Stimulated activated CD8-positive, alpha-beta memory T cell treated with anti-CD3 and anti-CD28 coated beads, Interleukin-2, amount 100 ng/mL, for 1 hour (primary cell): Measurements from ENCODE around the gene ZNF791.
"Not testable (repeated sequence)": the region's sequence is repeated elsewhere in the genome, so short reads cannot be mapped to it uniquely, and the experiment has no call there.

Source experiments
- DNase-seq, 2 donors: peaks; one replicate each; pipeline ENCODE4 v3.0.0-alpha.2; 2020; ENCODE audit warnings: low read depth in 2 of 2

Gene ZNF791

DNA sequence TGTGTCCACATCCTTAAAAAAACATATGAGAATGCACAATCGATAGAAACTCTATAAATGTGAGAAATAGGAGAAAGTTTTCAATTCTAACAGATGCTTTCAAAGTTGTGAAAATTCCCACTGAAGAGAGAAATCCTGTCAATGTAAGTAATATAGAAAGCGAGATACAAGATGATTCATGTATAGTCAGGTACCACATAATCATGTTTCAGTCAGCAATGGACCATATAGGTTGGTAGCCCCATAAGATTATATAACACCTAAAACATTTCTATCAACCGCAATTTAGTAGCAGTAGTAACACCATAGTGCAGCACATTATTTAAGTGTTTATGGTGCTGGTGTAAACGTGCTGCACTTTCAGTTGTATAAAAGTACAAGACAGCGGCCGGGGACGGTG is 18.5 kb downstream of the ZNF791 start:
- DNase-seq: no peak

DNA sequence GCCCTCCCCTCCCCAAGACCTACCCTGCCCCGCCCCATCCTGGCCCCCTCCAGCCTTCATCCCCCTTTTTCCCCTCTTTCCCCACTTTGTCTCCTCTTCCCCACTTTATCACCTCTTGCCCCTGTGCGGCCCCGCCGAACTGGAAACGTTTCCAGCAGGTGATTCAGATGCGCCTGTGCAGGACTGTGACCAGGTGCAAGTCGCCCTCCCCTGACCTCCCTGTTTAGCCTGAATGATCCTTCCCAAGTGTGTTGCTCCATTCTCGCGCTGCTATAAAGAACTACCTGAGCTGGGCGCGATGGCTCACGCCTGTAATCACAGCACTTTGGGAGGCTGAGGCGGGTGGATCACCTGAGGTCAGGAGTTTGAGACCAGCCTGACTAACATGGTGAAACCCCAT is 25.9 kb downstream of the ZNF791 start:
- DNase-seq: no peak

DNA sequence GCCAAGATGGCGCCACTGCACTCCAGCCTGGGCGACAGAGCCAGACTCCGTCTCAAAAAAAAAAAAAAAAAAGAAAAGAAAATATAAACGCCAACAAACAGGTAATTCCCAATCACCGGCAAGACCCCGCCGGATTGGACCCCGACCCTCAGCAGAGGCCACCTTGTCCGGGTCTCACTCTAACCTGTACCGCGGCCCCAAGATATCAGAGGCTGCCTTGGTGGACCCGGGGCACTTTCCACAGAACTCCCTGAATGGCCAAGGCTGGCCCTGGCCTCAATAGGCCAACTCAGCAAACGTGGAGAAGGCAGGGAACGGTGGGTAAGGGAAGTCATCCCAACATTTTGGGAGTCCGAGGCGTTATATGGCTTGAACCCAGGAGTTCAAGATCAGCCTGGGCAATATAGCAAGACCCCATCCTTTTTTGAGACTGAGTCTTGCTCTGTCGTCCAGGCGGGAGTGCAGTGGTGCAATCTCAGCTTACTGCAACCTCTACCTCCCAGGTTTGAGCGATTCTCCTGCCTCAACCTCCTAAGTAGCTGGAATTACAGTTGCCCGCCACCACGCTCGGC is 28.0 kb downstream of the ZNF791 start:
- DNase-seq: no peak

DNA sequence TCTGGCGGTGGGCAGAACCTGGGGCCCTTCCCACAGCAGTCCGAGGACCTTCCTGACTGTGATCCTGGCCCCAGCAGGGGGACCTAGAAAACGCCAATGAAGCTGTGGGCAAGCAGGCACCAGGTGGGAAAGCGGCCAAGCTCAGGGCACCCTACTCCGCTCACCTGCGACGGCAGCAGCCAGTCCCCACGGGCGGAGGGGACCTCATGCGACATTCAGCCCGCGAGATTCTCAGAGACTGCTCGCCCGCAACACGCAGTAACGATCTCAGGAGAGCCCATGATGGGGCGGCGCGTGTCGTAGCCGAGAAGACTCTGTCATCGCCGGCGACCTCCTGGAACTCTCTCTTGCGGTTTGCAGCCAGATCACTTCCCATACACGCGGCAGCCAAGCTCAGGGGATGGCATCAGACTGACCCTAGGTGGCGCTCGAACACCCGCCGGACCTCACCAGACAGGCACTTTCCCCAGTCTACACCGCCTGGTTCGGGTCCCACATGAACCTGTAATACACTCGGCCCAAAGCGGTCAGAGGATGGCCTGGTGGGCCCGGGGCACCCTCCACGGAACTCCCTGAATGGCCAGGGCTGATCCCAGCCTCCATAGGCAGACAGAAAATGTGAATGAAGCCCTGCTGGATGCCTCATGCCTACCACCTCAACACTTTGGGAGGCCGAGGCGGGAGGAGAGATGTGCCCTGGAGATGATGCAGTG is 29.3 kb downstream of the ZNF791 start:
- DNase-seq: peak; percentile 69 to 73

DNA sequence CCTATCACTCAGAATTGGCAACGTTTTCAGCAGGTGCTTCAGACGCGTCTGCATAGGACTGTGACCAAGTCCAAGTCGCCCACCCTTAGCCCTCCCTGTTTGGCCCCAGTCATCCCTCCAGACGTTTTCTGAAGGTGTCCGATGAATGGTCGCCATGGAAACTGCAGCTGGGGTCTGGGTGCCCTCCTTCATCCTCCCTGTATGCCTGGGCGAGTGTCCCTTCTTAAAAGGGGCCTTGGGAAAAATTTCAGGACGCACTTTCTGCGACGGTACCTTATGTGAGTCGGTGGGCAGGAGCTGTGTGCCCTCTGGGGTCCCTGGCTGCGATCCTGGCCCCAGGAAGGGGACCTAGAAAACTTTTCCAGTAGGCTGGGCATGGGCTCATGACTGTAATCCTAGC is 30.7 kb downstream of the ZNF791 start:
- no peak for DNase-seq

DNA sequence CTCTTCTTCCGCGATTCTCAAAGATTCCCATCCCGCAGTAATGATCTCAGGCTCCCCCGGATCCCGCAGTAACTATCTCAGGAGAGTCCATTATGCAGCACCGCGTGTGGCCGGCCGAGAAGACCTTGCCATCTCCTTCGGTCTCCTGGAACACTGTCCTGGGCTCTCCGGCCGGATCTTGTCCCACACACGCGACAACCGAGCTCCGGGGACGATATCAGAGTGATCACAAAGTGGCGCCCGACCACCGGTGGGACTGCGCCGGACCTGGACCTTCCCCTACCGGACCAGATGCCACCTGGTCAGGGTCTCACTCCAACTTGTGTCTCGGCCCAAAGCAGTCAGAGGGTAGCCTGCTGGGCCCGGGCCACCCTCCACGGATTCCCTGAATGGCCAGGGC is 31.8 kb downstream of the ZNF791 start:
- DNase-seq: no peak

DNA sequence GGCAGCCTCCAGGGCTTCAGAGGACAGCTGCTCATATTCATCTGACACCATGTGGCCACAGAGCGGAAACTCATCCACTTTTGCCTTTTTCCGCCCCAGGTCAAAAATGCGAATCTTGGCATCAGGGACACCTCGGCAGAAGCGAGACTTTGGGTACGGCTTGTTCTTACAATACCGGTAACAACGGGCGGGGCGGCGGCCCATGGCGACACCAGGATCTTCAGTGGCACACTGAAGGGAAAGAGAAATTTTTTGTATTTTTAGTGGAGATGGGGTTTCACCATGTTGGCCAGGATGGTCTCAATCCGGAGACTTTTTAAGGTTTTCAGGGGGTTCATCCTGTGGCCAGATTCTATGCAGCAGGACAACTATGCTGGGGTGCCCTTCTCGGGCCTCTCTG is 33.0 kb downstream of the ZNF791 start:
- DNase-seq: not testable (repeated sequence)

DNA sequence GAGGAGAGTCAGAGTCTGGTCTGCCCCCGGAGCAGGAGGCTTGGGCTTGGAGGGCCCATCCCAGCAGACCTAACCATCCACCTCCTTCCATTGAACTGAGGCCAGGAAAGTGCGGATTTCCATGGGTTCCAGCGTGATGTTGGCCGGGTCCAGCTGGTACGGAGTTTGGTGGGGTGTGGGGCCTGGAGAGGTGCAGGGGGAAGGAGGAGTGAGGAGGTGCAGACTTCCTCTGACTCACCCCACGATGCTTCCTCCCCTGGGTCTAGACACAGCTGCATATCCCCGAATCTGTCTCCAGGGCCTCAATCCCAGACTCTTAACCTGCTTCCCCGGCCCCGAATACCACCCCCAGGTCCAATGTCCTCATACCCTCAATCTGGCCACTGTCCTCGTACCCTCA is 35.8 kb downstream of the ZNF791 start:
- no peak for DNase-seq

DNA sequence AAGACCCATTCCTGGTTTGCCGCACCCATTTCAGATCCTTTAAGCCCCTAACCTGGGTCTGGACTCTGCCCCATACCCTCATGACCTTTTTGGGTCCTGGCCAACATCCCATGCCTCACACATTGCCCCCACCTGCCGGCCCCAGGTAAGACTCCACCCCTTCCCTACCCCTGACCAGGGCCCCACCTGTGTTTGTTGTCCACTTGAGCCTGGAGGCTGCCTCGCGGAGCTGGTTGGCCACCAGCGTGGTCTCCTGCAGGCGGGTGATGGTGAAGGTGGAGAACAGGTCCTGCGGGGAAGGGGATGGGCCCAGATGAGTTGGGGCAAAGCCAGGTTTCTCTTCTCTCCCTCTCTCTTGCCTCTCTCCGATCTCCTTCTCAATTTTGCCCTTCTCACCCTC is 36.3 kb downstream of the ZNF791 start:
- no peak for DNase-seq

DNA sequence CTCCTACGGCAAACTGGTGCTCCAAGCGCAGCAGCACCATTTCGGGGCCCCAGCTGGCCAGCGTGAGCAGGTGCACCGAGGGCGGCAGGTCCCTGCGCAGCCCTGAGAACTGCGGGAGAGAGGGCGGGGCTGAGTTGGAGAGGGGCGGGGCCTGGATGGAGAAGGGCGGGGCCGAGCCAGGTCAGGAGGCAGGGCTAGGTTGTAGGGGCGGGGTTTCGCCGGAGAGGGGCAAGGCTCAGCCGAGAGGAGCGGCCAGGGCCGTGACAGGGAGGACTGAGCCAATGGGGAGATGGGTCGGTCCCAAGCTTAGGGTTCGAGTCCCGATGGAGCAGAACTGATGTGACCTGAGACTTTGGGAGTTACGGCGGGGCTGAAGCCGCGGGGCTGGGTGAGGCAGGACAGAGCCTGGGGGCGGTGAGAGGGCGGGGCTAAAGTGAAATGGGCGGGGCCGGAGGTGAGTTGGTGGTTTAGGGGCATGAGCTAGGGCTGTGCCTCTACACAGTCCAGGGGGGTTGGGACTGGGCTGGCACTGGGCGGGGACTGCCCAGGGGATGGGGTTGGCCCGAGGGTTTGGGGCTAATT is 36.9 kb downstream of the ZNF791 start:
- no peak for DNase-seq

DNA sequence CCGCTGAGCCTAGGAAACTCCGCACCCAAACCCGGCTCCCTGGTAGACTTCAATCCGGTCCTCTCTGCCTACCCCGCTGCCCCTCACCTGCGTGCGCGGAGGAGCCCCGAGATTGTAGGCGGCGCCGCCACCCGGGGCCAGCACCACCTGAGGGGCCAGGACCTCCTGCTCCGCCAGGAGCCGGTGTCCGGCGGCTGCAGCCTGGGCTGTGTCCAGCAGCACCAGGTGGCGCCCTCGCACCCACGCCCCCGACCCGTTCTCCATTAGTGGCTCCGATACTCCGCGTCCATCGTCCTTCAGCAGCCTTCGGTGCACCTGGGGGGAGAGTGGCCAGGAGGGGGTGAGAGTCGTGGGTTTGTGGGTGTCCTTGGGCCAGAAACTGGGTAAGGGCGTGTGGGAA is 37.4 kb downstream of the ZNF791 start:
- no peak for DNase-seq

DNA sequence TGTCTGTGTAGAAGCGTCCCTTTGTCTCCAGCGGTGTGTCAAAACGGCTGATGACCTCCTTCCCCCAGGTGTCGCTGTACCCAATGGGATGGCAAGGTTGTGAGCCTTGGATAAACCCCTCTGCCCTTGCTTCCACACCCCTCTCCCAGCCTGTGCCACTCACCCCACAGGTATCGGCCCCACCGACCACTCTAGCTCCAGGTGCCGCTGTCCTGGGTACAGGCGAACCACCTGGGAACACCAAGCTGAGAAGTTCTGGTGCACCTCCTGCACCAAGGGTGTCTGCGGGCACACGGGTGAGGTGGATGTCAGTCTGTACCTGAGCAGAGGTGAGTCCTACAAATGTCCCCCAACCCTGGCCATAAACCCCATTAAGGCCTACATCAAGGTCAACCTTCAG is 39.2 kb downstream of the ZNF791 start:
- DNase-seq: no peak

DNA sequence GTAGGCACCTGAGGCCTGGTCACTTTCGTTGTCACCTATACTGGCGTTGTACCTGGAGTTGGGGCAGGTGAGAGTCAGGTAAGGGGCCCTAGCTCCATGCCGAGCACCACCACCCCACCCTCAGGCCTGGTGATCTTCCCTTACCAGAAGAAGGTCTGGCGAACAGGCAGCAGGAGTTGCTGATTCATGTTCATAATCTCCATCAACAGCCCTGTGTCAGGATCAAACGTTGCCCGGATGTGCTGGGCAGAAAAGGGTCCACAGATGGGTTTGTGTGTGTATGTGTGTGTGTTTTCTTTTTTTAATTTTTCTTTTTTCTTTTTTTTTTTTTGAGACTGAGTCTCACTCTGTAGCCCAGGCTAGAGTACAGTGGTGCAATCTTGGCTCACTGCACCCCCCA is 41.5 kb downstream of the ZNF791 start:
- DNase-seq: no peak

DNA sequence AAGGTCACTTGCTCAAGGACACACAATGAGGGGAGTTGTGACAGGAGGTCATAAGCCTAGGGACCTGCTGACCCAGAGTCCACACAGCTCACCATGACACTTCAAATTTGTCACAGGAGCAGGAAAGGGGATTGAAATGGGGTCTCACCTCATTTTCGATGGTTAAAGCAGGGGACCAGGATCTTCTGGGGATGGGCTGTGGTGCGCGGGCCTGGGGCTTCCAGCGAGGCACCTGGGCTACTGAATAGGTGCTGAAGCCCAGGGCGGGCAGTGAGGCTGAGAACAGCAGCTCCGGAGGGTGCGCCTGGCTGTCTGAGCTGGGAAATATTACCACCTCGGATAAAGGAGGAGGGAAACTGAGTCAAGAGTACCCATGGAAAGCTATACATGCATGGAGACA is 44.8 kb downstream of the ZNF791 start:
- DNase-seq: no peak

DNA sequence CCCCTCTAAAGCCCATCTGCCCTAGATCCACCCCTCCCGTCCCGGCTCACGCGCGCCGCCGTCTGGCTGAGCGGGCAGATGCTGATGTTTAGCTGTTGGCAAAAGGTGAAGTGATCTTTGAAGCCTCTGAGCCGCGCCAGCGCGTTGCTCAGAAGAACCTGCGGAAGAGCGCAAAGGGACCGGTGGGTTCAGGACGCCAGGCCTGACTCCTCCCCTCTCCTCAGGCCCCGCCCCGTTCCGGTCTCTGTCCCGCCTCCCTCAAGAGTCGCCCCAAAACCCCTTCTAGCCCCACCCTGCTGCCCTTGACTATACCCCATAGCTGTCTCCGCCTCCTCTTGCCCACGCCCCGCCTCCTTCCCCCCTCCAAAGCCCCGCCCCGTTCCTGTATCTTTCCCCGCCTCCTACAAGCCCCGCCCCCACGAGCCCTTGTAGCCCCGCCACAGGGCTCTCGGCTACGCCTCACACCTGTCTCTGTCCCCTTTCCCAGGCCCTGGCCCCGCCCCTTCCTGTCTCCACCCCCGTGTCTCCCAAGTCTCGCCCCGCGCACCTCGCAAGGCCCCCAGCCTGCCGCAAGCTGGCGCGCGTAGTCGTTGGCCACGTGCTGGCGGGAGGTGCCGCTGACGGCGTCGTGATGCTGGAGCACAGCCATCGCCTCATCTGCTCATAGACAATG is 46.3 kb downstream of the ZNF791 start:
- no peak for DNase-seq

DNA sequence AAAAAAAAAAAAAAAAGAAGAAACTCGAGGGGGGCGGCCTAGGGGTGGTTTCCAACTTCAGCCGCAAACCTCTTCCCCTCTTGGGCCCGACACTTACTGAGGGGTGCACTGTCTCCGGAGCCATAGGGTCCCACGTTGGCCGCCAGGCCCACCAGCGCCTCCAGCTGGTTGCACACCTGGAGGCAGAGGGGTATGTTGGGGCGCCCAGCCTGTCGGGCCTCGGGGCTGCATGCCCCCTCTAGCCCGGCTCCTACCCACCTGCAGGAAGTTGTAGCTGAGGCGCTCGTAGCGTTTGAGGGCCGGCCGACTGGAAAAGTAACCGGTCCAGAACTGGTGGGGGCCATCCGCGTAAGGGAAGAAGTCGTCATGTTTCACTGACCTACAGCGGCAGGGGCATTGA is 47.2 kb downstream of the ZNF791 start:
- no peak for DNase-seq

DNA sequence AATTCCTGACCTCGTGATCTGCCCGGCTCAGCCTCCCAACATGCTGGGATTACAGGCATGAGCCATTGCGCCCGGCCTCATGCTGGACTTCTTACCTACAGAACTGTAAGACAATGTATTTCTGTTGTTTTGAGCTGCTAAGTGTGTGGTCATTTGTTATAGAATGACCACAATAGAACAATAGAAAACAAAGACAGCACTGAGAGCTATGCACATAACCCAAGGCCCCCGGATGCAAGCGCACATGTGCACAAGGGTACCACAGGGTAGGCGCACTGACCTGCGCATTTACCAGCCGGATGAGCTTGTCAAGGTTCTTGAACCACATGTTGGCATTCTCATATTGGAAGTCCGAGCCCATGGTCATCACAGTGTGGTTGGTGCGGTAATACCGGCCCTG is 50.3 kb downstream of the ZNF791 start:
- no peak for DNase-seq

DNA sequence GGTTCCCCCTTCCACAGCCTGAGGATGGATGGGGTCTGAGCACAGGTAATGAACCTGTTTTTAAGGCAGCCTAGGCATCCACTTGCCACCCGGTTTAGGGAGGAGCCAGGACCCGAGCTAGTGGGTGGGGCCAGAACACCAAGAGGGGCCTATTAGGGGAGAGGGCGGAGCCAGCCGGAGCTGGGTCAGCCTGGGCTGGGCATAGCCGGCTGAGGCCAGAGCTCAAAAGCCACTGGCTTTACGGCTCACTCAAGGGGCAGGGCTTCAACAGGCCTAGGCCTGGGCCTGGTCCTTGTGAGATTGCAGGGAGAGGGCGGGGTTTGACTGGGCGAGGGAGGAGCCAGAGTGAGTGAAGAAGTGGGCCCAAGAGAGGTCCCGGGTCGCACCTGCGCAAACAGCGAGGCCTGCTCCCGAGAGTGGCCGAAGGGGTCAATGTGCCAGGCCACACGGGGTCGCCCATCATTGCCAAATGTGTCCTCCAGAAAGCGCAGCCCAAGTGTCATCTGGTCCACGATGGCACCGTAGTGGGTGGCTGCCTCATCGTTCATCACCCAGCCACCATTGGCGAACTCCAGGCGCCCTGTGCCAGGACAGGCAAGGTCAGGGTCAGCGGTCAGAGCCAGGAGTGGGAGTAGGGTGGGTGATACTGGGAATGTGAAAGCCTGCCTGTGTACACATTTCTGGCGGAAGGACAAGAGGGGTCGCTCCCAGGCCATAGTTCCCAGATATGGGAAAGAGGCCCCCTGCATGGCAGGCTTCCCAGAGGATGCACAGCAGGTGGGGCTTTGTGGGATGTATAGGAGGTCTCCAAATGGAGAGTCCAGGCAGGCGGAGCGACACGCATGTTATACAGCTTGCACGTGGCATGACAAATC is 53.9 kb downstream of the ZNF791 start:
- no peak for DNase-seq

DNA sequence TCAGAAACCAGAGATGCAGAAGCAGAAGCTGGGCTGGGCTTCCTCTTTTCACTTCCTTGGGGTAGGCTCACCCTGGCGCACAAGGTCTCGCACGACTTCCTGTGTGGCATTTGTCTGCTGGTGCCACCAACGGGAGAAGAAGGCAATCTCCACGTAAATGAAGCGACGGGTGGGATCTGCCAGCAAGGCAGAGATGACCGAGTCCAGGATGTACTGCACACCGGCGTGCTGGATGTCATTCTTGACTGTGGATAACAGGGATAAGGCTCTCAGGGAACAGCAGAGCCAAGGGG is 54.5 kb downstream of the ZNF791 start:
- no peak for DNase-seq

DNA sequence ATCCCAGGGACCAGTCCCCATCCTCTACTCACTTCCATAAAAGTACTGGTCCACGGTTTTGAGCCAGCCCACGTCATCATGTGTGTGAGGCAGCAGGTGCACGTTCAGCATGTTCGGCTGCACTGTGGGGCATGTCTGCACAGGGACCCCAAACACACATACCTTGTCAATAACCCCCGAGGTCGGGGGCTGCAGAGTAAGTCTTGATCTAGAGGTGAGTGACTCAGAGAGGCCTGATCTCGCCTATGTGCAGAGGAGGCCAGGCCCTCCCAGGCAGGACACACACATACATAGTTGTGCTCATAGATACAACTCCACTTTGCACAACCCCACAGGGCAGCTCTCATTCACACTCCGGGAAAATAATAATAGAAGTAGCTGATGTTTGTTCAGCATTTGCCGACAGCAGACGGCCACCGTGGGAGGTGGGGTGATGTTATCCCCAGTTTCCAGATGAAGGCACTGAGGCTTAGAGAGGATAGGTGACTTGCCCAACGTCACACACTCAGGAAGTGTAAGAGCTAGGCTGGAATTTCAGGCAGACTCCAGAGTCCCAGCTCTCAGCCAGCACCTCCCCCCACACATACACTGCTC is 55.0 kb downstream of the ZNF791 start:
- no peak for DNase-seq

DNA sequence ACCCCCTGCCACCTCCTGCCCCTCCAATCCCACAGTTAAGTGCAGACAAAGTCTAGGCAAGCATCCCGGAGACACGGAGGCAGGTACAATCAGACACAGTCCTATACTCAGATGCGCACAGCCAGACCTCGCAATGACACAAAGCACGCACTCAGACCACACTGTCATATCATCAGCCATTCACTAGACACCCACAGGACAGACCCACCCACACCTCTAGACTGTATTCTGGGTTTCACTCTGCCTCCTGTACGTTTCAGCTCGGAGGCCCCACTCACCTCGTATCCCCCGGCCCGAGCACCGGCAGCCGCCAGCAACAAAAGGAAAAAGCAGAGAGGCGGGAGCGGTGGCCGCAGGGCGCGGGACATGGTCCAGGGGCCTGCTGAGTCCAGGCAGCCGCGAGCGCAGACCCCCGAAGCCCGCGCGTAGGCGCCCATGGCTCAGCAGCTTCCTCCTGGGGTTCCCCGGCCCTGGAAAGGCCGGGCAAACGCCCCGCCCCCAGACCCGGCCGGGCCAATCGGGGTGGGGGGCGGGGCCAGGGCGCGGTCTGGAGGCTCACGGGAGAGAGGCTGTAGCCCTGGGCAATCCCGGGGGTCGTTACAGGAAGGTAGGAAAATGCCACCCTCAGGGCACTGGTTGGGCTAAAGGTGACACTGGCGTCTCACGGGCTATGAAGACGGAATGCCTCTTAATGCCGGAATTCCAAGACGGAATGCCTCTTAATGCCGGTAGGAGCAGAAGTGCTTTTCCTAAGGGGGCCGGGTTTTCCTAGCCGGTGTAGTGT is 55.7 kb downstream of the ZNF791 start, which contains the start of the genes MAN2B1 and WDR83:
Gene MAN2B1, minus strand, starts transcription at position 478 of the 784 bp plus-strand sequence. Its CDS starts 41 bp downstream, at position 437.
Gene WDR83, plus strand, starts transcription at position 543 of the 784 bp plus-strand sequence. CDS start 2,984 bp downstream, outside the sequence.
- peak; percentile 54 to 70 for DNase-seq
